Mucosa of descending colon (tissue), 3 donors: ENCODE data around the gene CAMK4. TPM values are rescaled to one million over a fixed set of nuclear protein-coding genes. Genes with fewer than 3 reads are reported as not detected.

Experiments used
- ATAC-seq: fragments of 200-7000 bp; cut with Tn5 transposase; one replicate; pipeline ENCODE4 v1.9.1; 2020; ENCODE audit warnings: mild to moderate bottlenecking, moderate library complexity
- DNase-seq, 3 donors: peaks; one replicate each; pipeline ENCODE4 v3.0.0-alpha.2; 2020
- H3K36me3 ChIP-seq: fragments of 200-600 bp; one replicate; pipeline ENCODE4 v1.8.0; 2021; ENCODE audit warnings: low read depth, mild to moderate bottlenecking
- H3K4me1 ChIP-seq: fragments of 200-600 bp; one replicate; pipeline ENCODE4 v1.8.0; 2021; ENCODE audit warnings: low read depth, mild to moderate bottlenecking
- H3K4me3 ChIP-seq: fragments of 200-600 bp; one replicate; pipeline ENCODE4 v1.8.0; 2021; ENCODE audit warnings: mild to moderate bottlenecking
- H3K9me3 ChIP-seq: fragments of 200-600 bp; one replicate; pipeline ENCODE4 v1.8.0; 2021; ENCODE audit warnings: mild to moderate bottlenecking
- intact Hi-C, 2 donors: fragments of 100-400 bp; cut with DNase I in 1 of 2; cut with micrococcal nuclease in 1 of 2; formaldehyde crosslinking; loops; one replicate each; pipeline versions ENCODE4 v1.11.0 to v1.11.1; 2022; cut with DNase I, micrococcal nuclease
- total RNA-seq, 3 donors: library from RNA; stranded (reverse); fragmentation: NEBNext Ultra II Directional in 2 of 3; extraction: Animal tissue kit (Norgen Biotek cat#: 25700) in 2 of 3; gene quantifications; one replicate each; pipeline versions ENCODE4 v1.2.1 to v1.2.4, GENCODE V29; 2021 to 2023
- TF ChIP-seq, protein P1 (sequence below): fragments of 200-600 bp; IDR thresholded peaks from one replicate; pipeline ENCODE4 v1.8.0; 2022; ENCODE audit warnings: antibody characterized with exemption, mild to moderate bottlenecking
- donor health status: DM: no; HTN: no; CAD: no; lungs with moderate emphysema.
- donor health status: DM: no; HTN: no; CAD: no.
- donor health status: DM: no; HTN: yes; CAD: no.

Gene CAMK4
- total RNA-seq, 3 donors from 2014 or later, result 2.0 to 5.5 (median 4.0) TPM

DNA sequence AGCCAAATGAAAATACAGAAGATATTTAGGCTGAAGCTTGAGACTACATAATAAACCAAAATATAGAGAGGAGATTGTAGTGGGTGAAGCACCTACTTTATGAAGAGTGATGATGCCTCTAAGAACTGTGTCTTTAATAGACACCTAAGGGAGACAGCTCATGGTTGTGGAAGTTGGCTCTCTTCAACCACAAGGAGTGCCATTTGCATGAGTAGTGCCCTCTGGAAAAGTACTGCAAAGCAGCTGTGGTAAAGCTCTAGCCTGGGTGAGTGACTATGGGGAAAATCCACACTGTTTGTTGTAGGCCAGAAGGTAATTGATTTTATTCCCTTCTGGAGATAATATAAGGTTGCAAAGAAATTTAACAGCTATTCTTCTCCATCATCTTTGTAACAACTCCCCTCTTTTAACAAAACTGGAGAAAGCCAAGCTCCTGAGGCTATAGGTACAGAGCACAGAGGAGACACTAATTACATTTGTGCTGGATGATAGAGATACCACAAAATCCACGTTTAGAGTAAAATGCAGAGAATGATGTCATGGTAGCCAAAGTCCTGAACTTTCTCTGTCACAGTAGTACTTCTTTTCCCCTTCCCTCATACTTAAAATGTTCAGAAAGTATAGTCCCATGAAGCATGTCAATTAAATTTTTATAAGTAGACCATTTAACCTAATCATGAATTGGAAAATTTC is 165.4 kb downstream of the CAMK4 start:
- ATAC-seq, result no peak
- intact Hi-C loops, result no loop called here
- TF ChIP-seq, protein P1, sequence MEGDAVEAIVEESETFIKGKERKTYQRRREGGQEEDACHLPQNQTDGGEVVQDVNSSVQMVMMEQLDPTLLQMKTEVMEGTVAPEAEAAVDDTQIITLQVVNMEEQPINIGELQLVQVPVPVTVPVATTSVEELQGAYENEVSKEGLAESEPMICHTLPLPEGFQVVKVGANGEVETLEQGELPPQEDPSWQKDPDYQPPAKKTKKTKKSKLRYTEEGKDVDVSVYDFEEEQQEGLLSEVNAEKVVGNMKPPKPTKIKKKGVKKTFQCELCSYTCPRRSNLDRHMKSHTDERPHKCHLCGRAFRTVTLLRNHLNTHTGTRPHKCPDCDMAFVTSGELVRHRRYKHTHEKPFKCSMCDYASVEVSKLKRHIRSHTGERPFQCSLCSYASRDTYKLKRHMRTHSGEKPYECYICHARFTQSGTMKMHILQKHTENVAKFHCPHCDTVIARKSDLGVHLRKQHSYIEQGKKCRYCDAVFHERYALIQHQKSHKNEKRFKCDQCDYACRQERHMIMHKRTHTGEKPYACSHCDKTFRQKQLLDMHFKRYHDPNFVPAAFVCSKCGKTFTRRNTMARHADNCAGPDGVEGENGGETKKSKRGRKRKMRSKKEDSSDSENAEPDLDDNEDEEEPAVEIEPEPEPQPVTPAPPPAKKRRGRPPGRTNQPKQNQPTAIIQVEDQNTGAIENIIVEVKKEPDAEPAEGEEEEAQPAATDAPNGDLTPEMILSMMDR, result no peak
- Histone ChIP-seq H3K4me3 (no peak overlapping the region), H3K4me1 (no peaks in the 10 kb centered on the region), H3K36me3 (no peaks in the 10 kb centered on the region), H3K9me3 (no peaks in the 10 kb centered on the region)
- no peak for DNase-seq

DNA sequence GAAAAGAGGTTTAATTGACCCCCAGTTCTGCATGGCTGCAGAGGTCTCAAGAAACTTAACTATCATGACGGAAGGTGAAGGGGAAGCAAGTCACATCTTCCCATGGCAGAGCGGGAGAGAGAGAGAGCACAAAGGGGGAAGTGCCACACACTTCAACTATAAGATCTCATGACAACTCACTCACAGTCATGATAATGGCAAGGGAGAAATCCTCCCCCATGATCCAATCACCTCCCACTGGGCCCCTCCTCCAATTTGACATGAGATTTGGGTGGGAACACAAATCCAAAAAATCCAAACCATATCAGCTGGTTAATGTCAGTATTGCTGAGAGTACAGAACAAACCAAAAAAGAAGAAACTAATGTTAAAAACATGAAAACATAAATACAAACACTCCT is 168.0 kb downstream of the CAMK4 start:
- Histone ChIP-seq H3K4me1 (no peaks in the 10 kb centered on the region), H3K9me3 (no peaks in the 10 kb centered on the region), H3K36me3 (no peaks in the 10 kb centered on the region), H3K4me3 (no peak overlapping the region)
- DNase-seq, result no peak
- ATAC-seq, result no peak
- intact Hi-C loops, result no loop called here
- TF ChIP-seq, protein P1, result no peak

DNA sequence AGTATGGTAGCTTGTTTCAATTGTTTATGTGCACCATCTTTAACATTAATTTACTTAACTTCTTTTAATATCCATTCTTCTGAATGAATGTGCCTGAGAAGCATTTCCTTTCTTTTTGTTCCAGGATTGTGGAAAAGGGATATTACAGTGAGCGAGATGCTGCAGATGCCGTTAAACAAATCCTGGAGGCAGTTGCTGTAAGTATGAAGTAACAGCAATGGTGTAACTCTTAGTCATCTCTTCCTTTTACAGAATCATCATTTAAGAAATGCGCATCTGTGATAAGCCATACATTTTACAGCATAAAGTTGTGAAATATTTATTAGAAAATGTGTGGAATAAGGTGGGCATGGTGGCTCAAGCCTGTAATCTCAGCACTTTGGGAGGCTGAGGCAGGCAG is 170.4 kb downstream of the CAMK4 start:
- TF ChIP-seq, protein P1, result no peak
- ATAC-seq, result no peak
- Histone ChIP-seq H3K4me1 (no peaks in the 10 kb centered on the region), H3K36me3 (no peaks in the 10 kb centered on the region), H3K4me3 (no peak overlapping the region), H3K9me3 (no peaks in the 10 kb centered on the region)
- intact Hi-C loops, result no loop called here
- no peak for DNase-seq

DNA sequence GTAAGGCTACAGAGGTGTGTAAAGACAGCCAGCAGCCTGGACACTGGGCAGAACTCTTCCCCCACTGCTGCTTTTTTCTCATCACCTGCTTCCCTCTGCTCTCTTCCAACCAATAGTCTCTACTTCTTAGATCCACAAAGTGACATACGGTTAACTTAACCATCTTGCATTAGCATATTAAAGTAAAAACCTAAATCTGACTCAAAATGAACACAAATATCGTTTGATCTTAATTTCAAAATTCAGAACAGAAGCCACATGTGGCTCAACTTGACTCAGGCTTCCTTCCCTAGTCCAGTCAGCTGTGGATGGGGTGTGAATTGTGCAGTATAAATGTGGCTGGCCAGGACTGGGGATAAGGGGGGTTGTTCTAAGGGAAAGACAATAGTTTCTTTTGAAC is 173.8 kb downstream of the CAMK4 start:
- ATAC-seq, result no peak
- no peak for DNase-seq
- Histone ChIP-seq H3K4me3 (no peak overlapping the region), H3K9me3 (no peaks in the 10 kb centered on the region), H3K36me3 (no peaks in the 10 kb centered on the region), H3K4me1 (no peaks in the 10 kb centered on the region)
- intact Hi-C loops, result no loop called here
- TF ChIP-seq, protein P1, result no peak

DNA sequence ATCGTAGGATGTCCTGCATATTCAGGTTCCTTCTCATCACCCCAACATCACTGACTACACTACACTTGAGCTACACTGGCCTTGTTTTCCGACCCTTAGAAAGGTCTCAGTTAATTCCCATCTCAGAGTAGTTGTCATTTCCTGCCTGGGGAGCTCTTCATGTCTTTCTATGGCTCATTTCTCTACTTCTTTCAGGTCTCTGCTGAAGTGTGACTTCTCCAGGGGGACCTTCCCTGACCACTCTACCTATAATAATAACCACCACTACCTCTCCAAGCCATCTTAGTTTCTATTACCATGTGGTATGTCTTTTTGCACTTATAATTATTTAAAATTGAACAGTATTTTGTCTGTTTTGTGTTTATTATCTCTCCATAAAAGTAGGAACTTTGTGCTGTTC is 174.9 kb downstream of the CAMK4 start:
- intact Hi-C loops, result no loop called here
- DNase-seq, result no peak
- Histone ChIP-seq H3K9me3 (no peaks in the 10 kb centered on the region), H3K4me1 (no peaks in the 10 kb centered on the region), H3K4me3 (no peak overlapping the region), H3K36me3 (no peaks in the 10 kb centered on the region)
- no peak for ATAC-seq
- TF ChIP-seq, protein P1, result no peak

DNA sequence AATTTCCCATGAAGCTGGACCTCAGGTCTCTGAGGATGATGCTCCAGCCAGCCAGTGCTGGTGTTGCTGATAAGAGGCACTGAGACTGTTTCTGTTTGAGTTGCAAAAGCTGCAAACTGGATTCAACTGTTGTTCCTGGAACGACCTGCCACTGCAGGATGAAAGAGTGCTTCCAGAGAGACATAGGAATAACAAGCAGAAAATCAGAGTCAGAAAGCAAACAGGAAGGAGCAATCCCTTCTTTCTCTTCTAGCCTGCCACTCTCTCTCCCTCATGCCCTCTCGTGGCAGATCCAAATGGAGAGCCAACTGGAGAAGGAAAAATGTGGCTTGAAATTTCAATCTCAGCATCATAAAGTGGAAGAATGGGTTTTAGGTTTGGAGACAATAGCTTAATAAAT is 177.7 kb downstream of the CAMK4 start:
- DNase-seq, result no peak
- no peak for ATAC-seq

More for the DNA sequence above, 177.7 kb downstream of the CAMK4 start:
- no peaks in the 10 kb centered on the region for H3K4me1 ChIP-seq
- intact Hi-C loops, result no loop called here
- TF ChIP-seq, protein P1, result no peak
- H3K4me3 ChIP-seq, result no peak overlapping the region
- H3K36me3 ChIP-seq, result no peaks in the 10 kb centered on the region
- H3K9me3 ChIP-seq, result no peaks in the 10 kb centered on the region
